Right lobe of liver (tissue), 6 donors: Measurements from ENCODE around the gene NAXE. TPM values are rescaled to one million over a fixed set of nuclear protein-coding genes. Genes with fewer than 3 reads are reported as not detected.
"Not testable (repeated sequence)": the region's sequence is repeated elsewhere in the genome, so short reads cannot be mapped to it uniquely, and the experiment has no call there.

ENCODE experiments used
- ATAC-seq, 4 donors: fragments of 200-7000 bp; cut with Tn5 transposase; one replicate each; pipeline ENCODE4 v1.9.1; 2020; ENCODE audit warnings: mild to moderate bottlenecking in 4 of 4, moderate library complexity in 4 of 4
- DNase-seq, 3 donors: peaks; one replicate each; pipeline ENCODE4 v3.0.0-alpha.2; 2020
- H3K27ac ChIP-seq, 3 donors: fragments of 200-600 bp; one replicate each; pipeline ENCODE4 v1.8.0; 2022
- H3K27me3 ChIP-seq, 2 donors: fragments of 200-600 bp; one replicate each; pipeline ENCODE4 v1.8.0; 2022
- H3K36me3 ChIP-seq, 4 donors: fragments of 200-600 bp; sonication (generic) in 1 of 4; one replicate each; pipeline versions ENCODE4 v1.5.1 to v1.8.0; 2017 to 2022; ENCODE audit warnings: control low read depth in 1 of 4
- H3K4me1 ChIP-seq, 4 donors: fragments of 200-600 bp; sonication (generic) in 1 of 4; one replicate each; pipeline versions ENCODE4 v1.5.1 to v1.8.0; 2017 to 2022; ENCODE audit warnings: control low read depth in 1 of 4
- H3K4me3 ChIP-seq, 3 donors: fragments of 200-600 bp; one replicate each; pipeline ENCODE4 v1.8.0; 2022
- H3K9me3 ChIP-seq, 4 donors: fragments of 200-600 bp; sonication (generic) in 1 of 4; one replicate each; pipeline versions ENCODE4 v1.5.1 to v1.8.0; 2017 to 2022; ENCODE audit warnings: control low read depth in 1 of 4
- CTCF ChIP-seq, 4 donors: fragments of 200-600 bp in 3 of 4; fragments of 450-650 bp in 1 of 4; IDR thresholded peaks; one replicate each; pipeline versions ENCODE4 v1.5.1 to v1.8.0; 2016 to 2022; ENCODE audit warnings: antibody characterized with exemption in 4 of 4, mild to moderate bottlenecking in 2 of 4
- POLR2A ChIP-seq: fragments of 450-650 bp; IDR thresholded peaks from one replicate; pipeline ENCODE4 v1.6.1; 2017; ENCODE audit warnings: antibody characterized with exemption, mild to moderate bottlenecking
- WGBS: methylation state at CpG from one replicate; pipeline ENCODE4 v1.1.6; 2018; ENCODE audit warnings: low coverage, low lambda C conversion rate; ENCODE audit not compliant: insufficient coverage; ENCODE audit errors: missing lambda C conversion rate; 5-methylcytosine and 5-hydroxymethylcytosine counted together
- intact Hi-C, 2 donors: fragments of 100-400 bp; cut with DNase I; formaldehyde crosslinking; loops; one replicate each; pipeline versions ENCODE4 v1.11.2 to v1.14.1; 2022
- total RNA-seq, 6 experiments: library from RNA; depleted of rRNA in 2 of 6; stranded (reverse); fragments of >200 nt in 2 of 6; fragmentation: NEBNext Ultra II Directional in 3 of 6; extraction: Animal tissue kit (Norgen Biotek cat#: 25700) in 3 of 6; gene quantifications; one replicate each; pipeline versions ENCODE4 v1.1.0 to v1.2.4, GENCODE V29; 2016 to 2023
- donor health status: DM: no; HTN: yes; CAD: no.
- donor health status: DM: no; HTN: no; CAD: no.
- donor health status: DM: no; HTN: no; CAD: no.
- donor health status: DM: no; HTN: yes; CAD: no.
- donor health status: DM: no; HTN: yes; CAD: no.

Gene NAXE
- total RNA-seq, 6 experiments from 2014 or later: 37.7 to 72.3 (median 49.4) TPM

GRCh38 chr1:156626079-156626438, 34.5 kb downstream of the NAXE start:
- WGBS: 31% methylated on average over 4 of the region's 4 CpGs
- no peak for DNase-seq
- H3K36me3 ChIP-seq: no peaks in the 10 kb centered on the region
- peaks cover 0 to 19% (median 2%) of the 10 kb centered on the region in 4 donors for H3K4me1 ChIP-seq
- H3K27me3 ChIP-seq: peaks cover 5 to 15% of the 10 kb centered on the region in 2 donors
- no peak overlapping the region for H3K4me3 ChIP-seq
- no peaks in the 10 kb centered on the region for H3K9me3 ChIP-seq
- TF ChIP-seq POLR2A (no peak), CTCF (IDR thresholded peaks at IDR 0.05) (no peak)
- intact Hi-C loops: loop anchor here in 1 of 2 donors (10.0 kb wide), 1 partner anchor 49 kb away; the partner anchor contains the start of gene NES
- H3K27ac ChIP-seq: no peak overlapping the region
- no peak for ATAC-seq

DNA sequence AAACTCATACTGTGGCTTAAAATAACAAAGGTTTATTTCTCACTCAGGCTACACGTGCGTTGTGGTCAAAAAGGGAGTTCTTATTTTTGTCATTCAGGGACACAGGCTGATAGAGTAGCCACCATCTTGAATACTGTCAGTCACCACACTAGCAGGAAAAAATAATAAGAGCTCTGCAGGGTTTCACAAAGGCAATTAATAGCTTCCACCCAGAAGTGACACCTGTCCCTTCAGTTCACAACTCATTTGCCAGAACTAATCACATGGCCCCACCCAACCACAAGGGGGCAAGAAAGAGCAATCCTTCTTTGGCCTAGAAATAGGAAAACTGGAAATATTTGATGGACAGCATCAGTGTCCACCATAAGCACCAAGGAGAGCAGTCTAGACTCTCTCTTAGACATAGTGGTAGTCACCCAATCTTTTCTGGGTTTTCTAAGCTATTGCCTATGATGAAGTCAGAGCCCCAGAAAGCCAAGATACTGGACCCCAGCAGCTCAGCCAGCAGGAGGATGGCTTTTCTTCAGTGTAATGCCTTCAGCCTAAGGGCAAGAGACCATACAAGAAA, 35.8 kb downstream of the NAXE start:
- Histone ChIP-seq H3K36me3 (no peaks in the 10 kb centered on the region), H3K27ac (no peak overlapping the region), H3K4me3 (no peak overlapping the region), H3K4me1 (peaks cover 0 to 19% (median 2%) of the 10 kb centered on the region in 4 donors), H3K9me3 (no peaks in the 10 kb centered on the region), H3K27me3 (peaks cover 5 to 15% of the 10 kb centered on the region in 2 donors)
- TF ChIP-seq CTCF (IDR thresholded peaks at IDR 0.05) (peak; percentile 52 to 73 (median 64)), POLR2A (no peak)
- peak; percentile 50 to 70 (median 61) for ATAC-seq
- no peak for DNase-seq
- 18% methylated on average over 1 of the region's 2 CpGs for WGBS
- intact Hi-C loops: loop anchor here in 1 of 2 donors (10.0 kb wide), 1 partner anchor 47 kb away; the partner anchor contains the start of gene NES

- Histone ChIP-seq H3K4me3 (no peak overlapping the region), H3K27me3 (peaks cover 0 to 3% of the 10 kb centered on the region in 2 donors), H3K4me1 (peaks cover 0 to 8% (median 0%) of the 10 kb centered on the region in 4 donors), H3K9me3 (no peaks in the 10 kb centered on the region), H3K27ac (no peak overlapping the region), H3K36me3 (no peaks in the 10 kb centered on the region)
- intact Hi-C loops: loop anchor here in 1 of 2 donors (10.0 kb wide), 1 partner anchor 45 kb away; the partner anchor contains the start of gene NES
- DNase-seq: no peak
- TF ChIP-seq POLR2A (no peak), CTCF (IDR thresholded peaks at IDR 0.05) (no peak)
- WGBS: 68% methylated on average over 7 of the region's 8 CpGs
- ATAC-seq: no peak
Measured at GRCh38 chr1:156629823-156630449, 38.4 kb downstream of the NAXE start.

DNA sequence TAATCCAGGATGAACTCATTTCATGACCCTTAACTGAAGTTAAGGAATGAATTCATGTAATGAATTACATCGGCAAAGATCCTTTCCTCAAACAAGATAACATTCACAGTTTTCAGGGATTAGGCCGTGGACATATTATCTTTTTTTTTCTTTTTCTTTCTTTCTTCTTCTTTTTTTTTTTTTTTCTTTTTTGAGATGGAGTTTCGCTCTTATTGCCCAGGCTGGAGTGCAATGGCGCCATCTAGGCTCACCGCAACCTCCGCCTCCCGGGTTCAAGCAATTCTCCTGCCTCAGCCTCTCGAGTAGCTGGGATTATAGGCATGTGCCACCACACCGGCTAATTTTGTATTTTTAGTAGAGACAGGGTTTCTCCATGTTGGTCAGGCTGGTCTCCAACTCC, 39.6 kb downstream of the NAXE start:
- intact Hi-C loops, H3K4me1 ChIP-seq, ATAC-seq, H3K27me3 ChIP-seq, H3K9me3 ChIP-seq, H3K36me3 ChIP-seq, H3K4me3 ChIP-seq, H3K27ac ChIP-seq, DNase-seq: not testable (repeated sequence)
- WGBS: 38% methylated on average over 8 of the region's 9 CpGs

DNA sequence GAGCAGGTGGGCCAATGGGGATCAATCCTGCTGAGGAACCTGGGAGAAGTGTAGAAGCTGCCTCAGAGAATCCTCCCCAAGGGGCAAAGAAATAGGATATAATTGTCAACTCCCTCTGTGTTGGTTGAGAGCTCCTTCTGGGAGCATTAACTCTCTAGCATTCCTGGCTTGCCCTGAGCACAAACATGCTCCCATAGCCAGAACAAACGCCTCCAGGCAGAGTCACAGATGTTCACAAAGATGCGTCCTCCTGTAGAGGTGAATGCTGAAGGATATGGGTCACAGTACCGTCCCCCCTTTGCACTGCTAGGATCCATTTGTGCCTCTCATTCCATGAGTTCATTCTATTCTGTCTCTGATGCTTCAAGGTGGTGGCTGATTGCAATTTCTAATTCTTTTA, 40.8 kb downstream of the NAXE start:
- intact Hi-C loops: no loop called here
- ATAC-seq: no peak
- H3K27me3 ChIP-seq: no peaks in the 10 kb centered on the region

More for the DNA sequence above, 40.8 kb downstream of the NAXE start:
- no peak for DNase-seq
- Histone ChIP-seq H3K36me3 (no peaks in the 10 kb centered on the region), H3K9me3 (no peaks in the 10 kb centered on the region), H3K4me1 (no peaks in the 10 kb centered on the region), H3K4me3 (no peak overlapping the region), H3K27ac (no peak overlapping the region)
- 45% methylated on average over 3 of the region's 3 CpGs for WGBS
- no peak for TF ChIP-seq CTCF (IDR thresholded peaks at IDR 0.05)
- no peak for TF ChIP-seq POLR2A
